HG02943 (cell line): ENCODE results near the gene U2AF1L4.

Experiments used
- ATAC-seq: cut with Tn5 transposase; IDR thresholded peaks from one replicate; pipeline ENCODE4 v1.9.1; 2021; ENCODE audit warnings: mild to moderate bottlenecking, low read depth, moderate library complexity; ENCODE audit not compliant: unreplicated experiment

U2AF1L4 gene

GRCh38 chr19:35715355-35715809 is 29.8 kb downstream of the U2AF1L4 start:
- ATAC-seq, result no peak

GRCh38 chr19:35714601-35715354 is 30.4 kb downstream of the U2AF1L4 start:
- ATAC-seq, result no peak

- ATAC-seq, result no peak
These were observed 31.2 kb downstream of the U2AF1L4 start for GRCh38 chr19:35713904-35714495.

- ATAC-seq, result no peak
These were observed 31.7 kb downstream of the U2AF1L4 start for GRCh38 chr19:35713506-35713850.

GRCh38 chr19:35712567-35713505 is 32.4 kb downstream of the U2AF1L4 start:
- no peak for ATAC-seq

- ATAC-seq, result no peak
These were observed 34.2 kb downstream of the U2AF1L4 start for GRCh38 chr19:35710784-35711723.

GRCh38 chr19:35708391-35708790 is 36.8 kb downstream of the U2AF1L4 start:
- no peak for ATAC-seq

- no peak for ATAC-seq
These were observed 41.0 kb downstream of the U2AF1L4 start, which contains the start of gene ZBTB32 for GRCh38 chr19:35704218-35704617. TSS of gene ZBTB32 (plus strand) at chr19:35704558. CDS start at chr19:35714627, 10,069 bp downstream.

- no peak for ATAC-seq
These were observed 41.9 kb downstream of the U2AF1L4 start for GRCh38 chr19:35703343-35703742.

- ATAC-seq, result peak; percentile 91
These were observed 42.8 kb downstream of the U2AF1L4 start for GRCh38 chr19:35702223-35703012.

GRCh38 chr19:35696835-35697234 is 48.4 kb downstream of the U2AF1L4 start:
- no peak for ATAC-seq

GRCh38 chr19:35695895-35696422 is 49.3 kb downstream of the U2AF1L4 start:
- no peak for ATAC-seq

- peak; percentile 70 for ATAC-seq
These were observed 51.2 kb downstream of the U2AF1L4 start for GRCh38 chr19:35693835-35694599.

- ATAC-seq, result no peak
These were observed 51.8 kb downstream of the U2AF1L4 start for GRCh38 chr19:35693422-35693821.
